Muscle of back (tissue), 11 donors: Measurements from ENCODE around the gene SOX5. TPM values are rescaled to one million over a fixed set of nuclear protein-coding genes. Genes with fewer than 3 reads are reported as not detected.
"Not testable (repeated sequence)": the region's sequence is repeated elsewhere in the genome, so short reads cannot be mapped to it uniquely, and the experiment has no call there.

Experiments
- DNase-seq, 3 donors: peaks; one replicate each; pipeline versions ENCODE4 v3.0.0 to v3.0.0-alpha.2; 2013
- polyA plus RNA-seq, 10 donors: library from polyadenylated mRNA; unstranded; fragments of 120-200 nt; gene quantifications; one replicate each; pipeline ENCODE4 v1.2.1, GENCODE V29; 2013; ENCODE audit not compliant: insufficient read length in 10 of 10

SOX5 gene
- polyA plus RNA-seq, 10 donors: 1.6 to 3.1 (median 2.6) TPM

GRCh38 chr12:23843958-23844357, 105.5 kb downstream of the SOX5 start:
- DNase-seq: no peak

GRCh38 chr12:23834076-23834475, 115.4 kb downstream of the SOX5 start:
- DNase-seq: no peak

GRCh38 chr12:23831739-23832138, 117.7 kb downstream of the SOX5 start:
- no peak for DNase-seq

- no peak for DNase-seq
Observed at GRCh38 chr12:23830210-23830609, 119.3 kb downstream of the SOX5 start.

- DNase-seq: no peak
Observed at GRCh38 chr12:23827353-23827752, 122.1 kb downstream of the SOX5 start.

- DNase-seq: not testable (repeated sequence)
Observed at GRCh38 chr12:23825124-23825523, 124.3 kb downstream of the SOX5 start.

DNA sequence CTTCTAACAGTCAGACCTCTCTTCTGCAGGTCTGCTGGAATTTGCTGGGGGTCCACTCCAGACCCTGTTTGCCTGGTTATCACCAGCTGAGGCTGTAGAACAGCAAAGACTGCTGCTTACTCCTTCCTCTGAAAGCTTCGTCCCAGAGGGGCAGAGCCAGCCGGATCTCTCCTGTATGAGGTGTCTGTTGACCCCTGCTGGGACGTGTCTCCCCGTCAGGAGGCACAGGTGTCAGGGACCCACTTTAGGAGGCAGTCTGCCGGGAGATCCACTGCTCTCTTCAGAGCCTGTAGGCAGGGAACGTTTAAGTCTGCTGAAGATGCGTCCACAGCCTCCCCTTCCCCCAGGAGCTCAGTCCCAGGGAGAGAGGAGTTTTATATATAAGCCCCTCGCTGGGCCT, 125.1 kb downstream of the SOX5 start:
- no peak for DNase-seq

DNA sequence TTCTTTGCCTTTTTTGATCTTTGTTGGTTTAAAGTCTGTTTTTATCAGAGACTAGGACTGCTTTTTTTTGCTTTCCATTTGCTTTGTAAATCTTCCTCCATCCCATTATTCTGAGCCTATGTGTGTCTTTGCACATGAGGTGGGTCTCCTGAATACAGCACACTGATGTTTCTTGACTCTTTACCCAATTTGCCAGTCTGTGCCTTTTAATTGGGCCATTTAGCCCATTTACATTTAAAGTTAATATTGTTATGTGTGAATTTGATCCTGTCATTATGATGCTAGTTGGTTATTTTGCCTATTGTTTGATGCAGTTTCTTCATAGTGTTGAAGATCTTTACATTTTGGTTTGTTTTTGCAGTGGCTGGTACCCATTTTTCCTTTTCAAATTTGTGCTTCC, 126.6 kb downstream of the SOX5 start:
- not testable (repeated sequence) for DNase-seq

GRCh38 chr12:23817345-23817744, 132.1 kb downstream of the SOX5 start:
- no peak for DNase-seq

DNA sequence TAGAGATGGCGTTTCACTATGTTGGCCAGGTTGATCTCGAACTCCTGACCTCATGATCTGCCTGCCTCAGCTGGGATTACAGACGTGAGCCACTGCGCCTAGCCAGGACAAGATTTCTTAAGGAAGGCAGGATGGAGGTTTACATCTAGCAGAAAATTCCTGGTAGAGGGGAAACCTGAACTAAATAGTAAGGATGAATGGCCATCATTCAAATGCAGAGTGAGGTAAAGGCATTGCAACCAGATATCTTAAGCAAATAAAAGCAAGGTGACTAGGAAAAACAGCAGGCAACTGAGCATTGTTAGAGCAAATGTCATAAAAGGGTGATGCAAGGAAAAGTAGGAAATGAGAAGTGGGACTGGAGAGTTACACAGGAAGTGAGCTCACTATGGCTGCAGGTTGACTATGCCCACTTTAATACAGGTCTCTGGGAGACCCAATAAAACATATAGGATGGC, 133.0 kb downstream of the SOX5 start:
- no peak for DNase-seq

DNA sequence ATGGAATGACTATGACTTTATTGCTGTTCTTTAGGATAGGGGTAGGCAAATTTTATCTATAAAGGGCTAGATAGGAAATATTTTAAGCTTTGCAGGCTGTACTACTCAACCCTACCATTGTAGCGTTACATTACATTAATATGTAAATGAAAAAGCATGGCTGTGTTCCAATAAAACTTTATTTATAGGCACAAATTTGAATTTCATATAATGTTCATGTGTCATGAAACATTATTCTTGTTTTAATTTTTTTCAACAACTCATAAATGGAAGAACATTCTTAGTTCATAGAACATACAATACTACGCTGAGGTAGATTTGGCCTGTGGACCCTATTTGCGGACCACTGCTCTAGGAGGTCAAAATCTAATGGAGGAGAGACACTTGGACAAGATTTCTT, 133.7 kb downstream of the SOX5 start:
- DNase-seq: no peak

- DNase-seq: no peak
Observed at GRCh38 chr12:23813206-23813605, 136.3 kb downstream of the SOX5 start.

DNA sequence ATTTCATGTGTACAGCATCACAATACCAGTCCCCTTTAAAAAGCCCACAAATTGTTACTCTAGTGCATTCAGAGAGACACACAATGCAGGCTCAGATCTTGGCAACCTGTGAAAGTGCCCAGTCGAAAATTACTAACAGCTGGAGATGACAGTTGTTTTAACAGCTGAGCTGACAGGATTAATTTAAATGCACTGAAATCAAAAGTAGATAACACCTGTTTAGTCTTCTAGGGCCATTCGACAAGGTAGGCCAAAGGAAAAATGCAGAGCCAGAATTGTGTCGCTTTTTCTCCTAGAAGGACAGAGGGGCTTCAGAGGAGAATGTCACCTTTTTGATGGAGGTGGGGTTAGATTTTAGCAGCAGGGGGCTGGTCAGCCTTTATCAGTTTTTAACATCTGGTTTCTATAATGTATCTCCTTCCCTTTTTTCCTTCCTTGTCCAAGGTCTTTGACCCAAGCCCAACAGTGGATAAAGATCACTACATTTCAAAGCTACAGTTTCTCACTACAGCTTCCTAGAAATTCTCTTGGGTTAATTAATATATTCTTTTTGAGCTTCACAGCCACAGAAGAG, 139.1 kb downstream of the SOX5 start:
- peak in 2 of 3 donors; percentile 2 to 14 for DNase-seq

DNA sequence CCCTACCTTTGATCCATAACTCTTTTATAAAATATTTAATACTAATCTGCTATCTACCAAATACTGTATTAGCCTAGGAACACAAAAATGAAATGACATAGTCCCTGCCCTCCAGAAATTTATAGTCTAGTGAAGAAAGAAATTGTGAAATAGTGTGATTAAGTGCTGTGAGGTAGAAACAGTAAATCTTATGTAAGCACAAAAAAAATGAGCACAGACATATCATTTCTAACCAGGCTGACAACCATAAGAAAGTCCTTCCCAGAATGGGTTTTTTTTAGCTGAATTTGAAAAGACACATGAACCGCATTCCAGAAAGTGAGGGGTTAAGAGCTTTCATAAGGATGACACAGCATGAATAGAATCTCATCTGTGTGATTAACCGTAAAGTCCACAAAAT, 145.9 kb downstream of the SOX5 start:
- DNase-seq: no peak

- DNase-seq: no peak
Observed at GRCh38 chr12:23795494-23795893, 154.0 kb downstream of the SOX5 start.

GRCh38 chr12:23781118-23781517, 168.4 kb downstream of the SOX5 start:
- peak in 1 of 3 donors; percentile 4 for DNase-seq

- no peak for DNase-seq
Observed at GRCh38 chr12:23775208-23775607, 174.3 kb downstream of the SOX5 start.

- peak; percentile 14 to 61 (median 49) for DNase-seq
Observed at GRCh38 chr12:23771240-23771949, 178.1 kb downstream of the SOX5 start.

- no peak for DNase-seq
Observed at GRCh38 chr12:23770202-23770938, 179.1 kb downstream of the SOX5 start.

- DNase-seq: no peak
Observed at GRCh38 chr12:23767834-23768233, 181.6 kb downstream of the SOX5 start.

DNA sequence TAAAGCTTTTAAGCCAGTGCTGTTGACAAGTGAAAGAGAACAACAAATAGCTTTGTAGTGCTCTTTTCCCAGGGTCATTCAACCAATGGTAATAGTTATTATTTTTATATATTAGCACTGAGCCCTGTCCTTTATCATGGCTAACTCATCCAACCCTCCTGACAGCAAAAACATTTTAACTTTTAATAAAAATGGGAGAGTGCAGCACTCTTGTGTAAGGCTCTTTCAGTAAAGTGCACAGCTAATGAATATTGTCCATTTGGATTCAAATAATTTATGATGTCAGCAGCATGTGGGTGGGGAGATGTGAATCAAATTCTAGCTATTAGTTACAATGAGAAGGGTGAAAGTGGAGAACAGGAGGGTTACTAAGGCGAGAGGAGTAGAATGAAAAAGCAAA, 185.7 kb downstream of the SOX5 start:
- no peak for DNase-seq

DNA sequence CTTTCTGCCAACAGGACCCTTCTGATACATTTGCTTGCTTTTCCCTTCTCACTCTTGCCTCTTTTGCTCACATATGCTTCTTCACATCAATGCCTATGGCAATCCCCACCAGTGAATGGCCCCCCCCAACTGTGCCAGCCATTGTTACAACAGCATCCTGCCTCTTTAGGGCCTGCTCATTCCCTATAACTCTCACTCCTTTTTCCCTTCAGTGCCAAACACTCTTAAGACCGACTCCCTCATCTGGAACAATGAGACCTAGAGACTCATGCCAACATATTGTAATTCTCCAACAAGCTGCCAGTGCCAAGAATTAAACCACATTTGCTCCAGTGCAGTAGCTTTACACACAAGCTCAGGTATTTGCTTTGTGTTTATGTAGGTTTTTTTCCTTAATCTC, 189.0 kb downstream of the SOX5 start:
- DNase-seq: peak in 1 of 3 donors; percentile 2

DNA sequence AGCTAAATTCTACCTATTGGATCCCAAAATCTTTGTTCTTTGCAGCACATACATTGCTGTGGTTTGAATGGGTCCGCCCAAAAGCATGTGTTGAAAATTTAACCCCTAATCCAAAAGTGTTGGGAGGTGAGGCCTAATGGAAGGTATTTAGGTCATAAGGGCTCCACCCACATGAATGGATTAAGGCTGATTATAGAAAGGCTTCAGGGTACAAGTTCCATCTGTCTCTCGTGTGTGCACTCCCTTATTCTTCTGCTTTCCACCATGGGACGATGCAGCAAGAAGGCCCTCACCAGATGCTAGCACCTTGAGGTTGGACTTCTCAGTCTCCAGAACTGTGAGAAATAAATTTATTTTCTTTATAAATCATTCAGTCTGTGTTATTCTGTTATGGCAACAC, 190.9 kb downstream of the SOX5 start:
- no peak for DNase-seq
